Activated CD8-positive, alpha-beta T cell treated with anti-CD3 and anti-CD28 coated beads, Interleukin-2, amount 10 ng/mL, durations not matched to agents 7 days and 5 days (primary cell): ENCODE measurements around the gene BCAS2. TPM values are rescaled to one million over a fixed set of nuclear protein-coding genes. Genes with fewer than 3 reads are reported as not detected.

ENCODE experiments used
- ATAC-seq: fragments of 150-1000 bp; cut with Tn5 transposase; one replicate; pipeline ENCODE4 v1.10.0; 2021; ENCODE audit warnings: moderate library complexity
- CTCF ChIA-PET: fragments of 350-600 bp; sonication (Branson Sonifier 250); formaldehyde crosslinking; loops from one replicate; lab custom pipeline; 2021; ENCODE audit warnings: antibody characterized with exemption; lab: Charles Lee
- POLR2A ChIA-PET: fragments of 350-600 bp; sonication (Branson Sonifier 250); formaldehyde crosslinking; loops from one replicate; lab custom pipeline; 2021; ENCODE audit warnings: antibody characterized with exemption; lab: Charles Lee
- DNase-seq: peaks from one replicate; pipeline ENCODE4 v3.0.0-alpha.2; 2020
- H3K27ac Mint-ChIP-seq: one replicate; pipeline ENCODE4 v1.8.0; 2021; ENCODE audit warnings: mild to moderate bottlenecking, mixed read lengths
- H3K27me3 Mint-ChIP-seq: one replicate; pipeline ENCODE4 v1.8.0; 2021; ENCODE audit warnings: low read depth, mixed read lengths
- H3K36me3 Mint-ChIP-seq: one replicate; pipeline ENCODE4 v1.8.0; 2021; ENCODE audit warnings: low read depth, mixed read lengths
- H3K4me1 Mint-ChIP-seq: one replicate; pipeline ENCODE4 v1.8.0; 2021; ENCODE audit warnings: low read depth, mixed read lengths
- H3K4me3 Mint-ChIP-seq: one replicate; pipeline ENCODE4 v1.8.0; 2021; ENCODE audit warnings: mild to moderate bottlenecking, mixed read lengths
- H3K9me3 Mint-ChIP-seq: one replicate; pipeline ENCODE4 v1.8.0; 2022; ENCODE audit warnings: mixed read lengths; ENCODE audit not compliant: insufficient read depth
- total RNA-seq, 2 experiments: library from RNA; stranded (reverse); gene quantifications; one replicate each; pipeline ENCODE4 v1.2.3, GENCODE V29; 2021

Gene BCAS2
- total RNA-seq, 2 experiments from 2014 or later = 43.4 to 47.5 TPM

DNA sequence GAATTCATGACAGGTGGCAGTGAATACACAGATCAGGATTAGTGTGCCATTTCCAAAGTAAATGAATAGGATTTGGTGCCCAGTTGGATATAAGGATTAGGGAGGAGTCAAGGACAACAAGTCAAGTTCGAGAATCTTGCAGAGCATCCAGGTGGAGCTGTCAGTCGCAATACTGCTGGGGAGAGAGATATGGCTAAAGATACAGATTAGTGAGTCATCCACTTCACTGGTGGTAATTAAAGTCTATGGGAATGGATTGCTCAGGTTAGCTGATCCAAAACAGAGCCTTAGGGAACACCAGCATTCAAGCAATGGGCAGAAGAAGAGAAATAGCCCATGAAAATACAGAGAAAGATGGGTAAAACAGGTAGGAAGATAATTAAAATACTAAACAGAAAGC lies 26.8 kb downstream of the BCAS2 start:
- ATAC-seq = no peak
- H3K36me3 Mint-ChIP-seq = no peaks in the 10 kb centered on the region
- H3K27ac Mint-ChIP-seq = no peak overlapping the region
- no peaks in the 10 kb centered on the region for H3K9me3 Mint-ChIP-seq
- ChIA-PET POLR2A (interaction anchor here (0.6 to 1.1 kb wide), 2 partner anchors 24 to 42 kb away, joined by 3 to 6 read pairs; no protein-coding TSS in a partner anchor), CTCF (interaction anchor here (2.4 kb wide), 1 partner anchor 207 kb away, joined by 12 read pairs; no protein-coding TSS in a partner anchor)
- H3K4me1 Mint-ChIP-seq = no peaks in the 10 kb centered on the region
- DNase-seq = no peak
- no peak overlapping the region for H3K4me3 Mint-ChIP-seq
- H3K27me3 Mint-ChIP-seq = no peaks in the 10 kb centered on the region

DNA sequence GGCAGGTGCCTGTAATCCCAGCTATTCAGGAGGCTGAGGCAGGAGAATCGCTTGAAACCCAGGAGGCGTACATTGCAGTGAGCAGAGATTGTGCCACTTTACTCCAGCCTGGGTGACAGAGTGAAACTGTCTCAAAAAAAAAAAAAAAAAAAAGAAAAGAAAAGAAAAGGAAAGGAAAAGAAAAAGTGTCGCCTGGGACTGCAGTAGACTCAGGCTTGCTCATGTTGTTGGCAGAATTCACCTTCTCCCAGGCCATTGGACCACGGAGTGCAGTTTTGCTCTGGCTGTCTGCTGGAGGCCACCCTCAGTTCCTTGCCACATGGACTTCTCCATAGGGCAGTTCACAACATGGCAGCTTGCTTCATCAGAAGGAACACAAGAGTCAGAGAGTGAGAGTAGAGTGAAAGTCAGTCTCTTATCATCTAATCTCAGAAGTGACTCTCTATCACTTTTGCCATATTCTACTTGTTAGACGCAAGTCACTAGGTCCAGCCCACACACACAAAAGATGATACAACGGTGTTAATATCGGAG lies 29.2 kb downstream of the BCAS2 start:
- Mint-ChIP-seq H3K36me3 (no peaks in the 10 kb centered on the region), H3K27me3 (no peaks in the 10 kb centered on the region), H3K9me3 (no peaks in the 10 kb centered on the region), H3K27ac (no peak overlapping the region), H3K4me1 (no peaks in the 10 kb centered on the region), H3K4me3 (no peak overlapping the region)
- ChIA-PET CTCF (no interaction called here), POLR2A (no interaction called here)
- ATAC-seq (no peak), DNase-seq (no peak)

DNA sequence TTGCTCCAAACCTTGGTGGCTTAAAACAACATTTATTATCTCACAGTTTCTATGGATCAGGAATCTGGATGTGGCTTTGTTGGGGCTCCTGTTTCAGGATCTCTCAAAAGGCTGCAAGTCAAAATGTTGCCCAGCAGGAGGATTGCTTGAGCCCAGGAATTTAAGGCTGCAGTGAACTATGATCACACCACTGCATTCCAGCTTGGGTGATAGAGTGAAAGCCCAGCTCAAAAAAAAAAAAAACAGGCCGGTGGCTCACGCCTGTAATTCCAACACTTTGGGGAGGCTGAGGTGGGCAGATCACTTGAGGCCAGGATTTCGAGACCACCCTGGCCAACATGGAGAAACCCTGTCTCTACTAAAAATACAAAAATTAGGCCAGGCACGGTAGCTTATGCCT lies 30.0 kb downstream of the BCAS2 start:
- ChIA-PET POLR2A (no interaction called here), CTCF (no interaction called here)
- DNase-seq (no peak), ATAC-seq (no peak)
- Mint-ChIP-seq H3K4me1 (no peaks in the 10 kb centered on the region), H3K27ac (no peak overlapping the region), H3K9me3 (no peaks in the 10 kb centered on the region), H3K36me3 (no peaks in the 10 kb centered on the region), H3K4me3 (no peak overlapping the region), H3K27me3 (no peaks in the 10 kb centered on the region)

DNA sequence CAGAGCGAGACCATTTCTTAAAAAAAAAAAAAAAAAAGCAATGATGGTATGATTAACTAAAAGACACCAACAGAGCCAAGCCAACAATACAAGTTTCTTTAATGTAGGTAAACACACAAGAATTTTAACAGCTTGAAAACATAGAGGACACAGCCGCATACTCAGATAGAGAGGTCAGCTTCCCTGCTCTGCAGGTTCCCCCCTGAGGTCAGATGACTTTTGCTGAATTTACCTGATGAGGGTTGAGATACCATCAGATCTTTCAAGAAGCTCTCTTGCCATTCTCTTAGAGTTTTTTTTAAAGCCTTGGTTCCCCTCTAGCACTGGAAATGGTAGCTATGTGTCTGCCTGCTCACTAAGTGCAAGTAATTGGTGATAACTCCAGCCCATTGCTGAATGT lies 31.1 kb downstream of the BCAS2 start:
- no peaks in the 10 kb centered on the region for H3K36me3 Mint-ChIP-seq
- no peak overlapping the region for H3K27ac Mint-ChIP-seq
- CTCF ChIA-PET = interaction anchor here (1.0 kb wide), 1 partner anchor 10 kb away, joined by 3 read pairs; no protein-coding TSS in a partner anchor
- H3K4me3 Mint-ChIP-seq = no peak overlapping the region
- POLR2A ChIA-PET = no interaction called here
- H3K9me3 Mint-ChIP-seq = no peaks in the 10 kb centered on the region
- no peaks in the 10 kb centered on the region for H3K4me1 Mint-ChIP-seq
- no peak for DNase-seq
- ATAC-seq = no peak
- no peaks in the 10 kb centered on the region for H3K27me3 Mint-ChIP-seq

DNA sequence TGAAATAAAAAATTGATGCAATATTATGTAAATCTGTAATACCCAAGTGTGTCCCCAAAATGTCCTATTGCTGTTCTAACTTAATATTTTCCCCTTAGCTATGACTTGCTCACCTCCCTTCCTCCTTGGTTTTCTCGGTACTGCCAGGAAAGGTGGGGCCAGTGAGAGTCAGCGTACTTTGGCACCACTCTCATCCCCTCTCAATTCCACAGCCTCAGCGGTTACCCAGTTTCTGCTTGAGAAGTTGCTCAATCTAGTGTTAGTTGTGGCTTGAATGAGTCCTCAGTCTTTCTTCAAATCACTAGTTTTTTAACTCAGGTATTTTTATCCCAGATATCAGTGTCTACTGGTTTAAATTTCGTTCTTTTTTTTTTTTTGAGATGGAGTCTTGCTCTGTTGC lies 32.3 kb downstream of the BCAS2 start:
- Mint-ChIP-seq H3K27ac (no peak overlapping the region), H3K27me3 (no peaks in the 10 kb centered on the region), H3K4me3 (no peak overlapping the region), H3K4me1 (no peaks in the 10 kb centered on the region), H3K36me3 (no peaks in the 10 kb centered on the region), H3K9me3 (no peaks in the 10 kb centered on the region)
- ATAC-seq = no peak
- no peak for DNase-seq
- ChIA-PET POLR2A (no interaction called here), CTCF (no interaction called here)

DNA sequence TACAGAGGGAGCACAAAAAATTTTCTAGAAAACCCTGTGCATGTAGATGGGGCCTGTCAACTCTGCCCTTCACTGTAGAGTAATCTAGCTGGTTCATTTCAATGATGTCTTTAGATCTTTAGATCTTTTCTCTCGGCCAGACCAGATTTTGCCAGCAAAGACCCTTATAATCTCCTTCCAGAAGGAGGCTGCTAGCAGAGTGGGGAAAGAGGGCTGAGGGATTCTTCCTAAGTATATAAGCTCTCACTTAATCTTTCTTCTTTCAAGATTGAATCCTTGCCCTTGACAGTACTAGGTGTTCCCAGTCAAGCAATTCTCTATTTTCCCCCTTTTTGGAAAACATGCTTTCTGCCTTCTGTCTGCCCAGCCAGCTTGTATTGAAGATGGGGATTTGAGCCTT lies 34.3 kb downstream of the BCAS2 start:
- DNase-seq (no peak), ATAC-seq (no peak)
- H3K27me3 Mint-ChIP-seq = no peaks in the 10 kb centered on the region
- no peak overlapping the region for H3K27ac Mint-ChIP-seq
- H3K9me3 Mint-ChIP-seq = no peaks in the 10 kb centered on the region
- no peaks in the 10 kb centered on the region for H3K4me1 Mint-ChIP-seq
- H3K4me3 Mint-ChIP-seq = no peak overlapping the region
- no peaks in the 10 kb centered on the region for H3K36me3 Mint-ChIP-seq
- CTCF ChIA-PET = no interaction called here
- POLR2A ChIA-PET = no interaction called here

DNA sequence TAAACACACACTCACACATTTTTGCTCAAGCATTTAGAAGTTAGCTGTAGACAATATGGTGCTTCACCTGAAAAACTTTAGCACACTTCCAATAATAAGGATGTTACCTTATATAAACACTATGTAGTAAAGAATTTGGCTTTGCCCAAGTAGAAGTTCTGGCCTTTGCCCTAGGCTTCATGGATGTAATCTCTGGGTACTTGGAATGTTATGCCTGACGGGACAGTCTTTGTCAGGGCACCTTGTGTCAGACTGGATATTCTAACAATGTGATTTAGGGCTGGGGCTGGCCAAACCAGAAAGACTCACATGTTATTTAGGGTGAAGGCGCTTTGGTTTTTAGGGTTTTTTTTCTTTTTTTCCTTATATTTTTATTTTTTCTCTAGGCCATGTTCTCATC lies 35.6 kb downstream of the BCAS2 start:
- Mint-ChIP-seq H3K27ac (no peak overlapping the region), H3K9me3 (no peaks in the 10 kb centered on the region), H3K4me1 (no peaks in the 10 kb centered on the region), H3K4me3 (no peak overlapping the region), H3K36me3 (no peaks in the 10 kb centered on the region), H3K27me3 (no peaks in the 10 kb centered on the region)
- no peak for ATAC-seq
- no peak for DNase-seq
- CTCF ChIA-PET = interaction anchor here (1.1 kb wide), 1 partner anchor 21 kb away, joined by 3 read pairs; no protein-coding TSS in a partner anchor
- POLR2A ChIA-PET = no interaction called here

DNA sequence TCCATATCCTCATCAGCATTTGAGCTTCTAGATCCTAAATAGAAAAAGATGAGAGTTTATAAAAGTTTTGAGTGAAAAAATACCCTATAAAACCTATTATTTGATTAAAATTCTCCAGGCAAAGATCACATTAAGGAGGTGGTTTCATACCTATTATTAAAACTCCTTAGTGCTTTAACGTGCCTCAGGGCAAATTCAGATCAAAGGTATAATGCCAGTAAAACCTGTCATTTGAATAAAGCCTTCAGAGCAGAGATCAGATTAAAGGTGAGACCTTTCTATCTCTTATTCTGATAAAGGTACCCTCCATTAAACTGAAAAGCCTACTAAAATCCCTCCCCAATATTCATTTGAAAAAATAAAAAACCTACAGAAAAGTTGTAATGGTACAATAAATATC lies 36.1 kb downstream of the BCAS2 start:
- DNase-seq = no peak
- ChIA-PET POLR2A (no interaction called here), CTCF (interaction anchor here (1.1 kb wide), 1 partner anchor 21 kb away, joined by 3 read pairs; no protein-coding TSS in a partner anchor)
- Mint-ChIP-seq H3K9me3 (no peaks in the 10 kb centered on the region), H3K27ac (no peak overlapping the region), H3K4me1 (no peaks in the 10 kb centered on the region), H3K27me3 (no peaks in the 10 kb centered on the region), H3K36me3 (no peaks in the 10 kb centered on the region), H3K4me3 (no peak overlapping the region)
- no peak for ATAC-seq

DNA sequence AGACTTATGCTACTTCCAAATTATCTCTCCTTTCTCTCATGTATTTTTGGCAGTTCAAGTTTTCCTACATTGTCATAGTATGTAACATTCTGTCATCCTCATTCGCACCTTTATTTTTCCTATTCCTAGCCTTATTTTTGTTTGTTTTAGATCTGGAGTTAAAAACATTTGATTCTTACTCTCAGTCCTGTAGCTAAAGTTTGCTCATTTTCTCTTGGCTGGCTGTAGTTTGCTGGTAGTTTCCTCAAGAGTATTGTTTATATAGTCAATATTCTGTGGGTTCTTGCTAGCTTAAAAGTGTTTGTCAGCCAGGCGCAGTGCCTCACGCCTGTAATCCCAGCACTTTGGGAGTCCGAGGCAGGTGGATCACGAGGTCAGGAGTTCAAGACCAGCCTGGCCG lies 40.6 kb downstream of the BCAS2 start:
- H3K4me3 Mint-ChIP-seq = no peak overlapping the region
- H3K36me3 Mint-ChIP-seq = no peaks in the 10 kb centered on the region
- no peak overlapping the region for H3K27ac Mint-ChIP-seq
- CTCF ChIA-PET = interaction anchor here (1.1 kb wide), 1 partner anchor 194 kb away, joined by 3 read pairs; no protein-coding TSS in a partner anchor
- POLR2A ChIA-PET = no interaction called here
- DNase-seq (no peak), ATAC-seq (no peak)
- no peaks in the 10 kb centered on the region for H3K27me3 Mint-ChIP-seq
- H3K4me1 Mint-ChIP-seq = no peaks in the 10 kb centered on the region
- H3K9me3 Mint-ChIP-seq = no peaks in the 10 kb centered on the region

DNA sequence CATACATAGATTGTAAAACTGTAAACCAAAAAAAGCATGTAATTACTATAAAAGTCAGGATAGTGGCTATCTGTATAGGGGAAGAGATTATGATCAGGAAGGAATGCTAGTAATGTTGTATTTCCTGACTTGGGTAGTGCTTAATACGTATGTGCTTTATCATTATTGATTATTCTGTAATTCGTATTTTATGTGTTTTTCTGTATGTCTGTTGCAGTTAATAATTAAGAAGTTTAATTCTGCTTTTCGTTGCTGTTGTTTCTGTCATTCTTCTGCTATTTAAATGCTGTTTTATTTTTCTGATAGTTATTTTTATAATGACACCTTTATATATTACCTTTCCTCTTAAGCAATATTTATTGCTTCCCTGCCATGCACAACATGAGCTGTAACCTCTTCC lies 41.1 kb downstream of the BCAS2 start:
- DNase-seq (no peak), ATAC-seq (no peak)
- POLR2A ChIA-PET = no interaction called here
- no peak overlapping the region for H3K27ac Mint-ChIP-seq
- no peaks in the 10 kb centered on the region for H3K9me3 Mint-ChIP-seq
- CTCF ChIA-PET = interaction anchor here (1.1 kb wide), 1 partner anchor 193 kb away, joined by 3 read pairs; no protein-coding TSS in a partner anchor
- H3K27me3 Mint-ChIP-seq = no peaks in the 10 kb centered on the region
- no peak overlapping the region for H3K4me3 Mint-ChIP-seq
- H3K4me1 Mint-ChIP-seq = no peaks in the 10 kb centered on the region
- no peaks in the 10 kb centered on the region for H3K36me3 Mint-ChIP-seq

DNA sequence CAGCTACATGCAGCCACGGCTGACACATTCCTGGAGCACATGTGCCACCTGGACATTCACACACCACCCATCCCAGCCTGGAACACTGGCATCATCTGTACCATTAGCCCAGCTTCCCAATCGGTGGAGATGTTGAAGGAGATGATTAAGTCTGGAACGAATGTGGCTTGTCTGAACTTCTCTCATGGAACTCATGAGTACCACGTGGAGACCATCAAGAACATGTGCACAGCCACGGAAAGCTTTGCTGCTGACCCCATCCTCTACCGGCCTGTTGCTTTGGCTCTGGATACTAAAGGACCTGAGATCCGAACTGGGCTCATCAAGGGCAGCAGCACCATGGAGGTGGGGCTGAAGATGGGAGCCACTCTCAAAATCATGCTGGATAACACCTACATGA lies 45.4 kb downstream of the BCAS2 start:
- no peaks in the 10 kb centered on the region for H3K36me3 Mint-ChIP-seq
- peaks cover 2% of the 10 kb centered on the region for H3K4me1 Mint-ChIP-seq

DNA sequence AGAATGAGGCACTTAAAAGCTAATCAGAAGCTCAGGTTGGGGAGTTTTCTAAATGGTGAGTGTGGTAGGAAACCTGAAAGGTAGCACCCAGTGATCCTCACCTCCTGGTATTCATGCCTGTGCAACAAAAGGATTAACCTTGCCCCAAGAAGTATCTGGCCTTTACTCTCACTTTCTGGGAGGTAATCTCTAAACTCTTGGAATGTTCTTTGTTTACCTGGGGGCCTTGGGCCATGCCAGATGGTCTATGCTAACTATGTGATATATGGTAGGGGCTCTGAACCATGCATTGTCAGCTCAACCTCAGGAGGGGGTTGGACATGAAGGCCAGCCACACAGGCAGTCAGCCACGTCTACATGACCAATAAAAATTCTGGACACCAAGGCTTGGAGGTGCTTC lies 46.0 kb downstream of the BCAS2 start:
- no peak overlapping the region for H3K4me3 Mint-ChIP-seq

More for the DNA sequence above, 45.4 kb downstream of the BCAS2 start:
- ATAC-seq (no peak), DNase-seq (no peak)
- no peaks in the 10 kb centered on the region for H3K27me3 Mint-ChIP-seq
- no peaks in the 10 kb centered on the region for H3K9me3 Mint-ChIP-seq
- ChIA-PET CTCF (no interaction called here), POLR2A (no interaction called here)
- H3K27ac Mint-ChIP-seq = no peak overlapping the region
- H3K4me3 Mint-ChIP-seq = no peak overlapping the region

DNA sequence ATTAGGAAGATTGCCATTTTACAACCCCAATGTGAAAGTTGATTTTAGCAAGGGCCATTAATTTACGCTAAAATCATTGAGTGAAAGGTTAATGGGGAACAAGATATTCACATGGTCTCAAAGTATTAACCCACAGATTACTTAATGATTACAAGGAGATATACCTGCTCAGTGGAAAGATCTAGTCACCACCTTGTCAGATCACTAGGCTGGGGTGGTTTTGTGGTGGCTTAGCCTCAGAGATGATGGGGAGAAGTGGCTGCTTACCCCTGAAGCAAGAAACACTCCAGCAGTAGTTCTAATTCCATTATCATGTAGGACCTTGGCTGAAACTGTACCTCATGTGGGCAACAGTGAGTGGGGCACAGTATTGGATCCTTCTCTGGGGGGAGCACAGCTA lies 50.3 kb downstream of the BCAS2 start:
- POLR2A ChIA-PET = no interaction called here
- Mint-ChIP-seq H3K27ac (no peak overlapping the region), H3K36me3 (no peaks in the 10 kb centered on the region), H3K4me1 (peaks cover 2% of the 10 kb centered on the region), H3K4me3 (no peak overlapping the region), H3K27me3 (no peaks in the 10 kb centered on the region), H3K9me3 (no peaks in the 10 kb centered on the region)
- ATAC-seq (peak; percentile 47), DNase-seq (no peak)
- CTCF ChIA-PET = no interaction called here

More for the DNA sequence above, 46.0 kb downstream of the BCAS2 start:
- ATAC-seq = no peak
- Mint-ChIP-seq H3K27ac (no peak overlapping the region), H3K9me3 (no peaks in the 10 kb centered on the region), H3K36me3 (no peaks in the 10 kb centered on the region), H3K4me1 (peaks cover 2% of the 10 kb centered on the region), H3K27me3 (no peaks in the 10 kb centered on the region)
- ChIA-PET POLR2A (no interaction called here), CTCF (no interaction called here)
- DNase-seq = no peak
